OCI-LY1 (cell line): ENCODE results near the gene GABRA5.

Experiments
- CTCF ChIP-seq: fragments of 200-600 bp; sonication (generic), shearing (Covaris generic); IDR thresholded peaks from 2 replicates; pipeline ENCODE4 v1.5.1; 2017; ENCODE audit warnings: mild to moderate bottlenecking, antibody characterized with exemption, low read length, moderate library complexity, mixed read lengths
- EZH2 ChIP-seq: fragments of 200-600 bp; sonication (generic), shearing (Covaris generic); IDR thresholded peaks from 2 replicates; pipeline ENCODE4 v1.8.0; 2017; ENCODE audit warnings: borderline replicate concordance, mixed run types, mild to moderate bottlenecking, antibody characterized with exemption, low read length, moderate library complexity, mixed read lengths

DNA sequence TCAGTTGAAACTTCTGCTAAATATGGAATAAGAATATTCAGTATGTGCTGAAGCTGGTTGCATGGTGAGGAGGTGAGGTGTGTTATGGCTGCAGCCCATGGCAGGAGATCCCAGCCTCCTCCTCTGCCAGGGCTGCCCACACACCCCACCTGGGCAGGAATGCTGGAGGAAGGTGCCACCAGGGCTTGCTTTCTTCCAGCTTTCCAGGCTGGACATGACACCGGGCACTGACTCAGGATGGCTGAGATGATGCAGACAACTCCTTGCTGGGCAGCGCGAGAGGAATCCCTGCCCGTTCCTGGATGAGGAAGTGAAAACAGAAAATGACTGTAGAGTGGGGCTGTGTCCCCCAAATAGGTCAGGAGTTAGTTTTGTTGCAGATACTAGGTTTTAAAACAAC, 118.2 kb downstream of the GABRA5 start:
- no peak for TF ChIP-seq CTCF
- no peak for TF ChIP-seq EZH2
